GM23248 (cell line): Measurements from ENCODE around the gene SH2D5. TPM values are rescaled to one million over a fixed set of nuclear protein-coding genes. Genes with fewer than 3 reads are reported as not detected.

Experiments
- DNase-seq: peaks from one replicate; pipeline ENCODE4 v3.0.0-alpha.2; 2015
- H2AFZ ChIP-seq: fragments of 200-600 bp; sonication (generic); 2 replicates; pipeline ENCODE4 v1.6.1; 2016; ENCODE audit warnings: antibody characterized with exemption
- H3F3A ChIP-seq: fragments of 200-600 bp; sonication (generic); 2 replicates; pipeline ENCODE4 v1.6.1; 2016; ENCODE audit warnings: mild to moderate bottlenecking, antibody characterized with exemption, mixed run types; ENCODE audit not compliant: insufficient read depth
- H3K27ac ChIP-seq: fragments of 200-600 bp; sonication (generic); 2 replicates; pipeline ENCODE4 v1.5.1; 2016; ENCODE audit warnings: mild to moderate bottlenecking
- H3K27me3 ChIP-seq: fragments of 200-600 bp; sonication (generic); replicated peaks from 2 replicates; pipeline ENCODE4 v1.6.1; 2016; ENCODE audit warnings: mild to moderate bottlenecking; ENCODE audit not compliant: insufficient read depth
- H3K36me3 ChIP-seq: fragments of 200-600 bp; sonication (generic); 2 replicates; pipeline ENCODE4 v1.6.1; 2016; ENCODE audit warnings: low read depth, mild to moderate bottlenecking
- H3K4me1 ChIP-seq: fragments of 200-600 bp; sonication (generic); 2 replicates; pipeline ENCODE4 v1.6.1; 2016; ENCODE audit warnings: mild to moderate bottlenecking; ENCODE audit not compliant: insufficient read depth
- H3K4me2 ChIP-seq: fragments of 200-600 bp; sonication (generic); one replicate; pipeline ENCODE4 v1.6.1; 2016; ENCODE audit warnings: mild to moderate bottlenecking; ENCODE audit not compliant: unreplicated experiment
- H3K4me3 ChIP-seq: fragments of 200-600 bp; sonication (generic); 2 replicates; pipeline ENCODE4 v1.5.1; 2016; ENCODE audit warnings: mild to moderate bottlenecking
- H3K79me2 ChIP-seq: fragments of 200-600 bp; sonication (generic); 2 replicates; pipeline ENCODE4 v1.6.1; 2016; ENCODE audit warnings: mild to moderate bottlenecking; ENCODE audit not compliant: insufficient read depth
- H3K9ac ChIP-seq: fragments of 200-600 bp; sonication (generic); 2 replicates; pipeline ENCODE4 v1.6.1; 2016; ENCODE audit warnings: mild to moderate bottlenecking
- H3K9me2 ChIP-seq: fragments of 200-600 bp; sonication (generic); 2 replicates; pipeline ENCODE4 v1.6.1; 2016; ENCODE audit warnings: mixed run types, mild to moderate bottlenecking, moderate library complexity; ENCODE audit not compliant: insufficient read depth
- H3K9me3 ChIP-seq: fragments of 200-600 bp; sonication (generic); one replicate; pipeline ENCODE4 v1.6.1; 2017; ENCODE audit warnings: low read depth
- H4K20me1 ChIP-seq: fragments of 200-600 bp; sonication (generic); 2 replicates; pipeline ENCODE4 v1.6.0; 2016; ENCODE audit not compliant: insufficient read depth
- EZH2 ChIP-seq: fragments of 200-600 bp; sonication (generic); IDR thresholded peaks from 2 replicates; pipeline ENCODE4 v1.6.1; 2018; ENCODE audit warnings: antibody characterized with exemption, mild to moderate bottlenecking; ENCODE audit not compliant: insufficient read depth, poor library complexity, severe bottlenecking
- EZH2phosphoT487 ChIP-seq: fragments of 200-600 bp; sonication (generic); IDR thresholded peaks from 2 replicates; pipeline ENCODE4 v1.6.1; 2018; ENCODE audit warnings: antibody characterized with exemption, moderate library complexity, mild to moderate bottlenecking, low read depth; ENCODE audit not compliant: insufficient read depth
- WGBS, 2 experiments: methylation state at CpG; one replicate each; pipeline ENCODE4 v1.1.6; 2015 to 2017; ENCODE audit warnings: low lambda C conversion rate in 2 of 2, low coverage in 1 of 2; ENCODE audit errors: missing lambda C conversion rate in 2 of 2; 5-methylcytosine and 5-hydroxymethylcytosine counted together
- in situ Hi-C: fragments of 300-500 bp; cut with MboI; formaldehyde crosslinking; loops from 2 replicates; pipeline ENCODE4 v1.15.0; 2020
- polyA plus RNA-seq: library from polyadenylated mRNA; unstranded; fragments of >200 nt; fragmentation: Nextera tagmentation; extraction: Ambion mirVana; gene quantifications from 2 replicates; pipeline ENCODE4 v1.2.1, GENCODE V29; 2016
- total RNA-seq: library from RNA; depleted of rRNA; stranded (reverse); fragments of >200 nt; shearing (Covaris generic); gene quantifications from 2 replicates; pipeline ENCODE4 v1.2.3, GENCODE V29; 2014

Gene SH2D5
- total and polyA plus RNA-seq, 2 experiments from 2014 or later, result 1.1 to 1.4 TPM

DNA sequence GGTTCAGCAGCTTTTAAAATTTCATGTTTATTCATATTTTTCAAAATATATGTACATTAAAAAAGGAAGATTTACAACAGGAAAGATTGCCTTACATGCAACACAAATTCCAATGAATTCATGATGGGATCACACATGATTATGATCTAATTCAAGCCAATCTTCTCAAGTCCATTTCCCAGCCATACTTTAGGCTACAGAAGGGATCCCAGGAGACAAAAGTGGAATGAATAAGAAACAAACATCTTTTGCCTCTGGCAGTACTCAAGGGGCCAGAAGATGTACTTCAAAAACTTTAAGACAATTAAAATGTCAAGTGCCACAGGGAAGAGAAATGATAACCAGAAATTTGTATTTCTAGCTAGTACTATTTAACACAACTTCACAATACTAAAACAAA lies 10.2 kb upstream of the SH2D5 start:
- Histone ChIP-seq H3K36me3 (peaks cover 76% of the 10 kb centered on the region), H3K9me3 (no peaks in the 10 kb centered on the region), H3K27me3 (no peaks in the 10 kb centered on the region), H3K4me3 (no peak overlapping the region), H3K27ac (peak overlapping the region; percentile 33), H3K79me2 (peaks cover 16% of the 10 kb centered on the region; the same call in 1 of the 2 replicates), H3K9ac (no peak overlapping the region), H3K9me2 (no peaks in the 10 kb centered on the region), H3K4me1 (peaks cover 34% of the 10 kb centered on the region), H2AFZ (no peak overlapping the region), H3K4me2 (no peak overlapping the region), H4K20me1 (no peaks in the 10 kb centered on the region), H3F3A (peaks cover 74% of the 10 kb centered on the region)
- no peak for TF ChIP-seq EZH2phosphoT487
- TF ChIP-seq EZH2, result no peak
- in situ Hi-C loops, result no loop called here
- peak; percentile 33 for DNase-seq

DNA sequence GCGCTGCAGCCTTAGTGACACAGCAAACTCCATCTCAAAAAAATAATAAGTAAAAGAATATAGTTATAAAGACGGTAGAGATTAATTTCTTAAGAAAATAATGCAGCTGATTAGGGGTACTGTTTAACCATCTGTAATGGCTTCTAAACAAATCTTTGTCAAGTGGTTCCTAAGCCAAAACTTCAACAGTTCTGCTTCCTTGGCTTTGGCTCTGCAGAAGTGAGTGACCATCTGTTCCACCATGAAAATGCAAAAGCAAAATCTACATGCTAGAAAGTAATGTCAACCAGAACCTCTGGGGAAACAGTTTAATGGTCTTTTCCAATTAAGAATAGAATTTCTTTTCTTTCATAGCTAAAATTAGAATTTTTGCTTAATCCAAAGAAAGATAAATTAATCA lies 8.3 kb upstream of the SH2D5 start:
- in situ Hi-C loops, result no loop called here
- no peak overlapping the region for H3K4me2 ChIP-seq
- H4K20me1 ChIP-seq, result no peaks in the 10 kb centered on the region
- H3K9me2 ChIP-seq, result no peaks in the 10 kb centered on the region
- peak overlapping the region; percentile 90 for H3K27ac ChIP-seq
- H3K4me1 ChIP-seq, result peaks cover 34% of the 10 kb centered on the region
- H3K36me3 ChIP-seq, result peaks cover 67% of the 10 kb centered on the region
- no peaks in the 10 kb centered on the region for H3K27me3 ChIP-seq
- H2AFZ ChIP-seq, result no peak overlapping the region
- 99 to 100% methylated on average over 2 of the region's 2 CpGs for WGBS, 2 experiments
- no peaks in the 10 kb centered on the region for H3K9me3 ChIP-seq
- no peak overlapping the region for H3K4me3 ChIP-seq
- no peak overlapping the region for H3K9ac ChIP-seq
- peaks cover 5% of the 10 kb centered on the region; the same call in 1 of the 2 replicates for H3K79me2 ChIP-seq
- DNase-seq, result no peak
- no peak for TF ChIP-seq EZH2
- no peak for TF ChIP-seq EZH2phosphoT487
- H3F3A ChIP-seq, result peaks cover 66% of the 10 kb centered on the region

- TF ChIP-seq EZH2phosphoT487 (no peak), EZH2 (no peak)
- Histone ChIP-seq H3K9ac (peak overlapping the region; percentile 68), H3K4me1 (peaks cover 34% of the 10 kb centered on the region), H3F3A (peaks cover 54% of the 10 kb centered on the region), H3K4me3 (peak overlapping the region; percentile 21; the same call in 1 of the 2 replicates), H3K4me2 (peak overlapping the region; percentile 59), H3K9me2 (no peaks in the 10 kb centered on the region), H3K27ac (peak overlapping the region; percentile 90), H3K27me3 (no peaks in the 10 kb centered on the region), H4K20me1 (no peaks in the 10 kb centered on the region), H3K79me2 (peaks cover 5% of the 10 kb centered on the region; the same call in 1 of the 2 replicates), H3K36me3 (peaks cover 52% of the 10 kb centered on the region), H3K9me3 (no peaks in the 10 kb centered on the region), H2AFZ (no peak overlapping the region)
- in situ Hi-C loops, result no loop called here
- 0 to 7% methylated on average over 2 of the region's 2 CpGs for WGBS, 2 experiments
- DNase-seq, result peak; percentile 83
These were observed 6.7 kb upstream of the SH2D5 start for GRCh38 chr1:20739225-20739624.

DNA sequence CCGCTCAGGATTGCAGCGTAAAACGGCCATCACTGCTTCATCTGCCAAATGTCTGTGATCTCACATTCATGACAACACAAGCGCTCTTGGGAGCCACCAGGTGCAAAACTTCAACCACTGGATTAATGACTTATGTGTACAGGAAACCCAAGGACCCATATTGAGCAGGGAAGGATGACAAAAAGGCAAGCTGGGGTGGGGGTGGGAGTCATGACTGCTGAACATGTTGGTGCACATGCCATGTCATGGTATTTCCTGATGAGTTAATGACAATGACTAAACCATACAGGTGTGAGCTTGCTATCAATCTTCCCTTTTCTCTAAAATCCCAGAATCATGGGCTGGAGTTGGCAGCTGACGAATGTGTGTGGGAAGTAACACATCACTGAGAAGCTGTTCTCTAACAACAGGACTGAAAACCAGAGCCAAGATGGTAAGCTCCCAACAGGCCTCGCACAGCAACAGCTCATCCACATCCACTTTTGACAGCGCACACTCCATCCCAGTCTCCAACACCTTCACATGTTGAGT lies 3.1 kb upstream of the SH2D5 start:
- no peak for DNase-seq
- Histone ChIP-seq H3K27ac (no peak overlapping the region), H4K20me1 (no peaks in the 10 kb centered on the region), H2AFZ (no peak overlapping the region), H3K9ac (no peak overlapping the region), H3K4me2 (no peak overlapping the region), H3K9me3 (no peaks in the 10 kb centered on the region), H3K36me3 (peaks cover 24% of the 10 kb centered on the region), H3F3A (peaks cover 35% of the 10 kb centered on the region), H3K9me2 (no peaks in the 10 kb centered on the region), H3K27me3 (0 out of 2 replicates have a peak, but pooled peaks cover 4% of the 10 kb centered on the region), H3K4me3 (no peak overlapping the region), H3K4me1 (peaks cover 34% of the 10 kb centered on the region), H3K79me2 (peaks cover 5% of the 10 kb centered on the region; the same call in 1 of the 2 replicates)
- 82 to 87% methylated on average over 7 of the region's 7 CpGs for whole genome bisulfite sequencing, 2 experiments
- in situ Hi-C loops, result no loop called here
- TF ChIP-seq EZH2 (no peak), EZH2phosphoT487 (no peak)
